ENCODE results near the gene GALNT10.

The GALNT10 gene

GRCh38 chr5:154412925-154413324 is 222.4 kb downstream of the GALNT10 start:
- no peak for TF ChIP-seq CTCF (IDR thresholded peaks at IDR 0.05; ENCODE audit: extremely low read depth, missing control alignments)
- no peak for DNase-seq (ENCODE audit: low spot score)

GRCh38 chr5:154415114-154415513 is 224.6 kb downstream of the GALNT10 start:
- DNase-seq (ENCODE audit: low spot score), result no peak
- no peak for TF ChIP-seq CTCF (IDR thresholded peaks at IDR 0.05; ENCODE audit: extremely low read depth, missing control alignments)

- no peak for DNase-seq (ENCODE audit: low spot score)
- no peak for TF ChIP-seq CTCF (IDR thresholded peaks at IDR 0.05; ENCODE audit: extremely low read depth, missing control alignments)
Measured at GRCh38 chr5:154418344-154418820, 227.8 kb downstream of the GALNT10 start.

GRCh38 chr5:154419236-154419635 is 228.7 kb downstream of the GALNT10 start:
- DNase-seq (ENCODE audit: low spot score), result no peak
- TF ChIP-seq CTCF (IDR thresholded peaks at IDR 0.05; ENCODE audit: extremely low read depth, missing control alignments), result no peak

- peak; percentile 19 for DNase-seq (ENCODE audit: low spot score)
Measured at GRCh38 chr5:154421868-154422267, 231.3 kb downstream of the GALNT10 start.

GRCh38 chr5:154422298-154422697 is 231.8 kb downstream of the GALNT10 start:
- no peak for DNase-seq (ENCODE audit: low spot score)
- no peak for TF ChIP-seq CTCF (IDR thresholded peaks at IDR 0.05; ENCODE audit: extremely low read depth, missing control alignments)

More at GRCh38 chr5:154421868-154422267, 231.3 kb downstream of the GALNT10 start:
- TF ChIP-seq CTCF (IDR thresholded peaks at IDR 0.05; ENCODE audit: extremely low read depth, missing control alignments), result peak; percentile 24

GRCh38 chr5:154428208-154428607 is 237.7 kb downstream of the GALNT10 start:
- no peak for DNase-seq (ENCODE audit: low spot score)
- TF ChIP-seq CTCF (IDR thresholded peaks at IDR 0.05; ENCODE audit: extremely low read depth, missing control alignments), result no peak

Measured in GM20000 (cell line).